Hematopoietic multipotent progenitor cell treated with erythropoietin and hydrocortisone succinate and interleukin-3 and kit ligand, for 15 days (in vitro differentiated cells): ENCODE data around the gene HMGN4.
"Not testable (repeated sequence)": the region's sequence is repeated elsewhere in the genome, so short reads cannot be mapped to it uniquely, and the experiment has no call there.

Source experiments
- DNase-seq: peaks from one replicate; pipeline ENCODE4 v3.0.0-alpha.2; 2015; ENCODE audit warnings: low spot score

The HMGN4 gene

GRCh38 chr6:26537846-26538571 is at the start of gene HMGN4:
Gene HMGN4 (plus strand): TSS chr6:26538366. CDS start chr6:26545207, 6,841 bp downstream.
- DNase-seq = peak; percentile 89

GRCh38 chr6:26489996-26490964 is 47.9 kb upstream of the HMGN4 start:
- no peak for DNase-seq

GRCh38 chr6:26491604-26492003 is 46.6 kb upstream of the HMGN4 start:
- no peak for DNase-seq

- no peak for DNase-seq
Measured at GRCh38 chr6:26493258-26493657, 44.9 kb upstream of the HMGN4 start.

- no peak for DNase-seq
Measured at GRCh38 chr6:26494117-26494516, 44.0 kb upstream of the HMGN4 start.

GRCh38 chr6:26495281-26495680 is 42.9 kb upstream of the HMGN4 start:
- no peak for DNase-seq

- no peak for DNase-seq
Measured at GRCh38 chr6:26497610-26498009, 40.6 kb upstream of the HMGN4 start.

GRCh38 chr6:26500102-26500501 is 38.1 kb upstream of the HMGN4 start, which contains the start of gene BTN1A1:
Gene BTN1A1 (plus strand): TSS chr6:26500303. CDS start chr6:26501287, 984 bp downstream.
- no peak for DNase-seq

- DNase-seq = no peak
Measured at GRCh38 chr6:26501482-26501986, 36.6 kb upstream of the HMGN4 start.

GRCh38 chr6:26502165-26502564 is 36.0 kb upstream of the HMGN4 start:
- DNase-seq = no peak

- DNase-seq = no peak
Measured at GRCh38 chr6:26502626-26503025, 35.5 kb upstream of the HMGN4 start.

GRCh38 chr6:26507658-26508057 is 30.5 kb upstream of the HMGN4 start:
- DNase-seq = no peak

- not testable (repeated sequence) for DNase-seq
Measured at GRCh38 chr6:26511033-26511432, 27.1 kb upstream of the HMGN4 start.

- no peak for DNase-seq
Measured at GRCh38 chr6:26514984-26515383, 23.2 kb upstream of the HMGN4 start.

GRCh38 chr6:26516481-26517427 is 21.4 kb upstream of the HMGN4 start:
- DNase-seq = no peak

GRCh38 chr6:26519359-26519758 is 18.8 kb upstream of the HMGN4 start:
- DNase-seq = no peak

GRCh38 chr6:26520237-26520849 is 17.8 kb upstream of the HMGN4 start:
- DNase-seq = no peak

GRCh38 chr6:26520850-26521599 is 17.1 kb upstream of the HMGN4 start:
- peak; percentile 90 for DNase-seq

- peak; percentile 77 for DNase-seq
Measured at GRCh38 chr6:26521600-26522391, 16.4 kb upstream of the HMGN4 start.
